Skin epidermis (tissue), 12 donors: ENCODE measurements around the gene TMEM107.
"Not testable (repeated sequence)": the region's sequence is repeated elsewhere in the genome, so short reads cannot be mapped to it uniquely, and the experiment has no call there.

Experiments used
- H3K27ac ChIP-seq, 21 experiments: fragments of 200-600 bp; sonication (generic) in 11 of 21; one replicate each; pipeline ENCODE4 v1.5.0; 2020; ENCODE audit warnings: mild to moderate bottlenecking in 3 of 21, inconsistent platforms in 2 of 21, moderate library complexity in 2 of 21
- H3K4me3 ChIP-seq, 7 experiments: fragments of 200-600 bp; sonication (generic) in 2 of 7; one replicate each; pipeline ENCODE4 v1.5.0; 2020; ENCODE audit warnings: inconsistent platforms in 2 of 7, mild to moderate bottlenecking in 2 of 7, moderate library complexity in 1 of 7

Gene TMEM107

DNA sequence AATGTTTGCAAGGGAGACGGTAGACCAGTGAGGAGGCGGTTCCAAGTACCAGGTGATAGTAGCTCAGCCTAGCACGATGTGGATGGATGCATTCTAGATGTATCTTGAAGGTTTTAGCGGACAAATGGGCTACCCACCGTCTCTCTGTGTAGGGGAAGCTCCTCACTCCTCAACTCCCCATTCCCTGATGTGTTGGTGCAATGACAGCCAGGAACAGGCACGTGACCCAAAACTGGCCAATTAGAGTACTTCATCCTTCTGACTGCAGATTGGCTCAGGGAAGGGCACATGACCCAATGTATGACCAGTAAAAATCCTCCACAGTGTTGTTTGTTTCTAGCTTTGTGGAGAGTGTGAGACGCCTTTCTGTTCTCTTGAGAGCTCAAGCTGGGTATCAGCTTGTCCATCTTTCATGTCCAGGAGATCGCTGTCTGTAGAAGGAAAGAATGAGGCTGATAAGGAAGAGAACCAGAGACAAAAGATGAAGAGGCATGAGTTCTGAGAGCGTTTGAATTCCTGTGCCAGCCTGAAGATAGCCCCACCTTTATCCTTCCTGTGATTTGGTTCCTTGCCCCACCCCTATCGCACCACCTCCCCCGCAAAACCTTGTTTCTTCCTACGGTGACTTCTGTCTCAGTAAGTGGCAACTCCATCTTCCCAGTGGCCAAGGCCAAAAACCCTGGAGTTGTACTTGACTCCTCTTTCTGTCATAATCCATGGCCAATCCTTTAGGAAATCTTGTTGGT lies 16.1 kb upstream of the TMEM107 start:
- Histone ChIP-seq H3K27ac (peak overlapping the region in 20 of 21 experiments; percentile 41 to 97 (median 75)), H3K4me3 (peak overlapping the region in 6 of 7 experiments; percentile 0 to 34 (median 19))

GRCh38 chr17:8190506-8190905 lies 14.3 kb upstream of the TMEM107 start:
- Histone ChIP-seq H3K27ac (peak overlapping the region in 19 of 21 experiments; percentile 12 to 98 (median 88)), H3K4me3 (peak overlapping the region in 6 of 7 experiments; percentile 78 to 87 (median 86))

DNA sequence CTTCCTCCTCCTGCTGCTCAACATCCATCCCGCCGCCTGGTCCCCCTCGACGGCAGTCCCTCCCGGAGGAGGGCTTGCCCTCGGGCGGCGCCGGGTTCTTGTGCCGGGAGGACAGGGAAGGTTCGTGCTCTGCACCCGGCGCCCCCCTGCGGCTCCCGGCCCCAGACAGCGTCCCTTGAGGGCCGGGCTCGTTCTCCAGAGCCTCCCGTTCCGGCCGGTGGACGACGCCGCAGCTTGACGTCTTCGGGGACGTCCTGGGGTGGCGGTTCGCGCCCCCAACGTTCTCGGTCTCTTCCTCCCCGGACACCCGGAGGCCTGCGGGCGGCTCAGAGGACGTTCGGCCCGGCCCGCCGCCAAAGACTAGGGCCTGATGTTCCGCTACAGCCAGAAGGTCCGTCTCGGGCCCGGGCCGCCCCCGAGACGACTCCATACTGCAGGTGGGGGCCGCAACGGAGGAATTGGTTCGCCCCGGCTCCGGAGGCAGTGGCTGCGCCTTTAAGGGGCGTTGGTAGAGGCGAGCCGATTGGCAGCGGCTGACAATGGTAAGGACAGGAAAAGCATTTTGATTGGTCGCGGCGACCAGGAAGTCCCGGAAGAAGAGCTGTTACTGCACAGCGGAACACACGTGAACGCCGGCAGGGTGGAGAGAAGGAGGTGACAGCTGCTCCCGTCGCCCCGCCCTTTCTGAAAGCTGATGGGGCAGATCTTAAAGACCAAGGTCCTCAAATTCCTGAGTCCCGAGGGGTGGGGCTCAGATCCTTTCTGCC lies 13.7 kb upstream of the TMEM107 start, which contains the start of gene BORCS6:
TSS of gene BORCS6 (minus strand) at position 470 of the 767 bp plus-strand sequence. CDS start at position 430, 40 bp downstream.
- Histone ChIP-seq H3K27ac (peak within 1 kb of the TSS; percentile 52 to 98 (median 92)), H3K4me3 (peak within 1 kb of the TSS; percentile 78 to 96 (median 87))

GRCh38 chr17:8189041-8189710 lies 13.0 kb upstream of the TMEM107 start:
- Histone ChIP-seq H3K27ac (peak overlapping the region; percentile 52 to 98 (median 92)), H3K4me3 (peak overlapping the region; percentile 78 to 96 (median 87))

GRCh38 chr17:8188263-8188839 lies 12.2 kb upstream of the TMEM107 start:
- H3K4me3 ChIP-seq: peak overlapping the region; percentile 78 to 96 (median 87)

DNA sequence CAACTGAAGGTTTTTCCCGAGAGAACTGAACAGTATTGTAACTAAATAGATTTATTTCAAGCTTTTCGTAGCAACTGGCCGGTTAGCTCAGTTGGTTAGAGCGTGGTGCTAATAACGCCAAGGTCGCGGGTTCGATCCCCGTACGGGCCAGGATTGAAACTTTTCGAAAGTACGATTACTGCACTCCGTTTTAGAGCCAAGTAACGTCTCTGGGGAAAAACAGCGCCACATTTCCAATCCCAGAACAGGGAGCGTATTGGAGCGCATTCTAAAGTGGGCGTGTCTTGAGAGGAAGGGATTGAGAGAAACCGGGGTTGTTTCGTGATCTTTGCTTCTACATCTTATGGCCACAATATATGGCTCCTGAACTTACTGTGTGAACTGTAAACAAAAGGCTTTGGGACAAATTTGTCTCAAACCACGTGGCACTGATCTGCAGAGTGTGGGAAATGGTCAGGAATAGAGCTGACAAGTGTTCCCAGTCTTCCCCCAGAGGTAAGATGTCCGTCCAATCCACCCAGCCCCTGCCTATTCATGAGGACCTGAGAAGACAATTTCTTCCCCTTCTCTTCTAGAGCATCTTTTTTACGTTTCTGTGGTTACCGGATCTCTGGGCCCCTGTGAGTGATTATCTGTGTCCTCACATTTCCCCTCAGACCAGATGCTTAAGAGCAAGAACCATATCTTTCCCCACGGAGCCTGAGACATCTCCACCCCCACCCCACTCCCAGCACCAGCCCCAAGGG lies 11.5 kb upstream of the TMEM107 start:
- H3K4me3 ChIP-seq: peak overlapping the region; percentile 41 to 87 (median 85)
- peak overlapping the region in 20 of 21 experiments; percentile 35 to 96 (median 90) for H3K27ac ChIP-seq

More at GRCh38 chr17:8188263-8188839, 12.2 kb upstream of the TMEM107 start:
- peak overlapping the region in 19 of 21 experiments; percentile 80 to 98 (median 92) for H3K27ac ChIP-seq

- H3K27ac ChIP-seq: peak overlapping the region in 20 of 21 experiments; percentile 35 to 96 (median 81)
- peak overlapping the region; percentile 41 to 87 (median 78) for H3K4me3 ChIP-seq
Observed at GRCh38 chr17:8186787-8187516, 10.8 kb upstream of the TMEM107 start.

DNA sequence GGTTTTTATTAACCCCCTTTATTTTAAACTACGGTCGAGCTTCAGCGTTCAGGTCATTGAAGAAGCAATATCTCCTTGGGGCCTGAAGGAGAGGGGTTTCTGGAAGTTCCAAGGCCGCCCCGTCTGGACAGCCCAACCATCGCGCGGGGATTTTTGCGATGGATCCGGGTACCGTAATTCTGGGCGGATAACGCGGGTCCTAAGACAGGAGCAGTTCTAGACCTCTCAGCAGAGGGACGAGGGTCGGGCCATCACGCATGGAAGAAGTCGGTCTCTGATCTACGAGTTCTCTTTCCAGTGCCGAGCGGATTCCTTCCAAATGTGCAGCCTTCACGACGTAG lies 10.2 kb upstream of the TMEM107 start:
- Histone ChIP-seq H3K27ac (peak overlapping the region in 20 of 21 experiments; percentile 12 to 96 (median 81)), H3K4me3 (peak overlapping the region; percentile 41 to 87 (median 78))

GRCh38 chr17:8185582-8186445 lies 9.6 kb upstream of the TMEM107 start:
- Histone ChIP-seq H3K27ac (peak overlapping the region in 20 of 21 experiments; percentile 12 to 96 (median 81)), H3K4me3 (peak overlapping the region; percentile 41 to 87 (median 78))

- Histone ChIP-seq H3K27ac (peak overlapping the region in 19 of 21 experiments; percentile 77 to 100 (median 88)), H3K4me3 (peak overlapping the region; percentile 52 to 73 (median 57))
Observed at GRCh38 chr17:8176998-8177731, 985 bp upstream of the TMEM107 start.

- H3K27ac ChIP-seq: peak overlapping the region in 20 of 21 experiments; percentile 77 to 100 (median 86)
- peak overlapping the region; percentile 52 to 73 (median 57) for H3K4me3 ChIP-seq
Observed at GRCh38 chr17:8175795-8176196, 384 bp downstream of the TMEM107 start.

DNA sequence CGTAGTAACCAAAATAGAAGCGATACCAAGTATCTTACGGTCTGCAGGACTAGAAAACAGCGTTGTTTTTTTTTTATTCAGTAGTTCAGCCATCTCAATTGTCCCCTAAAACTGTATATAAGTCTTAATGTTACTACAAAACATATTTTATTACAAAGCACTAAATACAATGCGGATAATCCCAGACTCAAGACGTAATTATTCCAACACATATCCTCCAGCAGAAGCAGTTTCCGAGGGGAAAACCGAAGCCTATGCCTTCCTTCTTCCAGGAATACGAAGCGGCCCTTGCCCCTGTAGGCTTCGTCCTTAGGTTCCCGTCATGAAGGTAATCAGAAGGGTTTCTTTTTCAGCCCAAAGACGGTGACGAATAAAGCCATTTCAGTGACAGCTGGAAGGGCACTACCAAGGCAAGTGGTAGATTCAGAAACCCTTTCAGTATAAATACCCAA lies 2.3 kb downstream of the TMEM107 start:
- peak overlapping the region; percentile 11 to 37 (median 22) for H3K4me3 ChIP-seq
- H3K27ac ChIP-seq: peak overlapping the region in 20 of 21 experiments; percentile 90 to 100 (median 96)

- peak overlapping the region; percentile 11 to 37 (median 22) for H3K4me3 ChIP-seq
- peak overlapping the region in 20 of 21 experiments; percentile 90 to 100 (median 96) for H3K27ac ChIP-seq
Observed at GRCh38 chr17:8173056-8173870, 2.9 kb downstream of the TMEM107 start.

- not testable (repeated sequence) for H3K27ac ChIP-seq, H3K4me3 ChIP-seq
Observed at GRCh38 chr17:8170186-8170585, 6.0 kb downstream of the TMEM107 start.

DNA sequence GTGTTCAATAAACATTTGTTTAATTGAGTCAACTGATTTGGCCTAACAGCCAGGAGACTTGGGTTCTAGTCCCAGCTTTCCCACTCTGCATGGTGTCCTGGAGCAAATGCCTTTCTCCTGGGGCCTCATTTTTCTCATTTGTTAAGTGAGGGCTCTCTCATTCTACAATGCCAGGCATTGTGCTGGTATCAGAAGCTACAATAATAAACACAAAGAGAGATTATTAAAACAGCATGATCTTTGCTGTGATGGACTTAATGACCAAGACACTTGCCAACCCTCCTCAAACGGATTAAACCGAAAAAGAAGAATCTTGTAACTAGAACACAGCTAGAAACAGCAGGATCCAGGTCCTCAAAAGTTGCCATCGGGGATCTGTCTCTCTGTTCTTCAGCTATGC lies 8.7 kb downstream of the TMEM107 start:
- H3K4me3 ChIP-seq: no peak overlapping the region
- H3K27ac ChIP-seq: peak overlapping the region in 2 of 21 experiments; percentile 19 to 54
